ENCODE results near the gene PPCS.
"Not testable (repeated sequence)": the region's sequence is repeated elsewhere in the genome, so short reads cannot be mapped to it uniquely, and the experiment has no call there.

DNA sequence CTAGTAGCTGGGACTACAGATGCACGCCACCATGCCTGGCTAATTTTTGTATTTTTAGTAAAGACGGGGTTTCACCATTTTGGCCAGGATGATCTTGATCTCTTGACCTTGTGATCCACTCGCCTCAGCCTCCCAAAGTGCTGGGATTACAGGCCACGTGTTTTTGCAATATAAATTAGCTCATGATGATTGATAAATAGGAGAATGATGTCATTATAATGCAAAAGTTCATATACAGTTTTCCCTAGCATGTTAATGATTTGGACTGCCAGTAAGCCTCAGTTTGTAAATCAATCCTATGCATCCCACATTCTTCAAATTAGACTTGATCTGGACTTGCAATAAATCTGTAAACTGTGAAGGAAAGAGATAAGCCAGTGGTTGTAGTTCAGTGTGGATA lies 21.0 kb downstream of the PPCS start:
- not testable (repeated sequence) for TF ChIP-seq ZNF431 (CRISPR knock-in tag; IDR thresholded peaks at IDR 0.05); ZFP36 (IDR thresholded peaks at IDR 0.05; ENCODE audit: low read depth, low read length, partially characterized antibody); TCF7L2 (IDR thresholded peaks at IDR 0.05; ENCODE audit: low read depth, low read length); RBM22 (IDR thresholded peaks at IDR 0.05; ENCODE audit: low read depth, low read length, poor library complexity, severe bottlenecking)
- TF ChIP-seq, protein P1, sequence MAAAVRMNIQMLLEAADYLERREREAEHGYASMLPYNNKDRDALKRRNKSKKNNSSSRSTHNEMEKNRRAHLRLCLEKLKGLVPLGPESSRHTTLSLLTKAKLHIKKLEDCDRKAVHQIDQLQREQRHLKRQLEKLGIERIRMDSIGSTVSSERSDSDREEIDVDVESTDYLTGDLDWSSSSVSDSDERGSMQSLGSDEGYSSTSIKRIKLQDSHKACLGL (CRISPR knock-in tag; IDR thresholded peaks at IDR 0.05; ENCODE audit: borderline replicate concordance, poor library complexity, severe bottlenecking): not testable (repeated sequence)
- TF ChIP-seq, protein P2, sequence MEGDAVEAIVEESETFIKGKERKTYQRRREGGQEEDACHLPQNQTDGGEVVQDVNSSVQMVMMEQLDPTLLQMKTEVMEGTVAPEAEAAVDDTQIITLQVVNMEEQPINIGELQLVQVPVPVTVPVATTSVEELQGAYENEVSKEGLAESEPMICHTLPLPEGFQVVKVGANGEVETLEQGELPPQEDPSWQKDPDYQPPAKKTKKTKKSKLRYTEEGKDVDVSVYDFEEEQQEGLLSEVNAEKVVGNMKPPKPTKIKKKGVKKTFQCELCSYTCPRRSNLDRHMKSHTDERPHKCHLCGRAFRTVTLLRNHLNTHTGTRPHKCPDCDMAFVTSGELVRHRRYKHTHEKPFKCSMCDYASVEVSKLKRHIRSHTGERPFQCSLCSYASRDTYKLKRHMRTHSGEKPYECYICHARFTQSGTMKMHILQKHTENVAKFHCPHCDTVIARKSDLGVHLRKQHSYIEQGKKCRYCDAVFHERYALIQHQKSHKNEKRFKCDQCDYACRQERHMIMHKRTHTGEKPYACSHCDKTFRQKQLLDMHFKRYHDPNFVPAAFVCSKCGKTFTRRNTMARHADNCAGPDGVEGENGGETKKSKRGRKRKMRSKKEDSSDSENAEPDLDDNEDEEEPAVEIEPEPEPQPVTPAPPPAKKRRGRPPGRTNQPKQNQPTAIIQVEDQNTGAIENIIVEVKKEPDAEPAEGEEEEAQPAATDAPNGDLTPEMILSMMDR (IDR thresholded peaks at IDR 0.05 in 2 of 3, conservative IDR thresholded peaks at IDR 0.05 in 1 of 3; ENCODE audit: insufficient read depth in 2 of 3, low read depth in 1 of 3, low read length in 3 of 3): not testable (repeated sequence)

Data from K562 (cell line).